ENCODE measurements around the gene CD320. TPM values are rescaled to one million over a fixed set of nuclear protein-coding genes. Genes with fewer than 3 reads are reported as not detected.
A peak's percentile ranks its signal among the peaks of the same experiment; 100 is the strongest.

CD320 gene
- total RNA-seq, 2 experiments from 2014 or later = 17.1 to 17.6 TPM

GRCh38 chr19:8334458-8335342 is 26.5 kb upstream of the CD320 start:
- H3K27me3 ChIP-seq (ENCODE audit: control insufficient read depth in 1 of 2, insufficient read depth in 2 of 2, low read length in 2 of 2) = peaks cover 19 to 26% of the 10 kb centered on the region in 2 experiments
- no peak overlapping the region for H3K27ac ChIP-seq (ENCODE audit: low read depth in 1 of 2, low read length in 2 of 2)
- H3K36me3 Mint-ChIP-seq (ENCODE audit: low read depth) = no peaks in the 10 kb centered on the region
- DNase-seq (peak in 1 of 14 experiments; percentile 50), ATAC-seq (ENCODE audit: poor library complexity) (no peak)
- H3K36me3 ChIP-seq (ENCODE audit: insufficient read depth, low read length) = no peaks in the 10 kb centered on the region
- peaks cover 0 to 3% of the 10 kb centered on the region in 2 experiments for H3K9me3 ChIP-seq (ENCODE audit: control insufficient read depth in 1 of 2, insufficient read depth in 1 of 2, low read length in 2 of 2)
- TF ChIP-seq CTCF (IDR thresholded peaks at IDR 0.05) = no peak
- H3K4me1 ChIP-seq (ENCODE audit: insufficient read depth, low read length) = peaks cover 20% of the 10 kb centered on the region
- no peak overlapping the region for H3K4me3 ChIP-seq (ENCODE audit: low read length)
- H3K4me3 Mint-ChIP-seq = no peak overlapping the region
- ChIA-PET CTCF (no interaction called here), POLR2A (interaction anchor here (1.0 to 1.5 kb wide), 3 partner anchors 11 to 237 kb away, joined by 3 to 5 read pairs (median 3); partner anchors contain the start of gene RPS28)
- peaks cover 5% of the 10 kb centered on the region for H3K4me1 Mint-ChIP-seq (ENCODE audit: low read depth)
- peaks cover 31% of the 10 kb centered on the region for H3K27me3 Mint-ChIP-seq
- intact Hi-C loops (cut with DNase I, micrococcal nuclease) = no loop called here
- no peak overlapping the region for H3K27ac Mint-ChIP-seq
- H3K9me3 Mint-ChIP-seq = no peaks in the 10 kb centered on the region

- TF ChIP-seq CTCF (IDR thresholded peaks at IDR 0.05) = no peak
- Mint-ChIP-seq H3K27ac (no peak overlapping the region), H3K9me3 (no peaks in the 10 kb centered on the region), H3K4me3 (no peak overlapping the region), H3K27me3 (peaks cover 28% of the 10 kb centered on the region), H3K4me1 (ENCODE audit: low read depth) (peaks cover 5% of the 10 kb centered on the region), H3K36me3 (ENCODE audit: low read depth) (no peaks in the 10 kb centered on the region)
- Histone ChIP-seq H3K4me1 (ENCODE audit: insufficient read depth, low read length) (peaks cover 20% of the 10 kb centered on the region), H3K27ac (ENCODE audit: low read depth in 1 of 2, low read length in 2 of 2) (no peak overlapping the region), H3K36me3 (ENCODE audit: insufficient read depth, low read length) (no peaks in the 10 kb centered on the region), H3K4me3 (ENCODE audit: low read length) (no peak overlapping the region), H3K27me3 (ENCODE audit: control insufficient read depth in 1 of 2, insufficient read depth in 2 of 2, low read length in 2 of 2) (peaks cover 19 to 26% of the 10 kb centered on the region in 2 experiments), H3K9me3 (ENCODE audit: control insufficient read depth in 1 of 2, insufficient read depth in 1 of 2, low read length in 2 of 2) (peaks cover 0 to 3% of the 10 kb centered on the region in 2 experiments)
- POLR2A ChIA-PET = interaction anchor here (1.0 to 1.5 kb wide), 3 partner anchors 10 to 238 kb away, joined by 3 to 5 read pairs (median 3); partner anchors contain the start of gene RPS28
- intact Hi-C loops (cut with DNase I, micrococcal nuclease) = no loop called here
- DNase-seq (no peak), ATAC-seq (ENCODE audit: poor library complexity) (no peak)
- CTCF ChIA-PET = no interaction called here
Observed at GRCh38 chr19:8333767-8334457, 25.8 kb upstream of the CD320 start.

GRCh38 chr19:8332976-8333766 is 25.0 kb upstream of the CD320 start:
- ChIA-PET POLR2A (interaction anchor here (1.2 kb wide), 1 partner anchor 10 kb away, joined by 3 read pairs; no protein-coding TSS in a partner anchor), CTCF (no interaction called here)
- Mint-ChIP-seq H3K9me3 (no peaks in the 10 kb centered on the region), H3K27ac (no peak overlapping the region), H3K4me1 (ENCODE audit: low read depth) (peaks cover 5% of the 10 kb centered on the region), H3K36me3 (ENCODE audit: low read depth) (no peaks in the 10 kb centered on the region), H3K4me3 (peak overlapping the region; percentile 15), H3K27me3 (peaks cover 23% of the 10 kb centered on the region)
- no peak for ATAC-seq (ENCODE audit: poor library complexity)
- H3K4me3 ChIP-seq (ENCODE audit: low read length) = no peak overlapping the region
- intact Hi-C loops (cut with DNase I, micrococcal nuclease) = no loop called here
- no peak for TF ChIP-seq CTCF (IDR thresholded peaks at IDR 0.05)
- H3K27ac ChIP-seq (ENCODE audit: low read depth in 1 of 2, low read length in 2 of 2) = no peak overlapping the region
- DNase-seq = no peak
- H3K27me3 ChIP-seq (ENCODE audit: control insufficient read depth in 1 of 2, insufficient read depth in 2 of 2, low read length in 2 of 2) = peaks cover 19 to 26% of the 10 kb centered on the region in 2 experiments
- H3K4me1 ChIP-seq (ENCODE audit: insufficient read depth, low read length) = peaks cover 20% of the 10 kb centered on the region
- peaks cover 0 to 3% of the 10 kb centered on the region in 2 experiments for H3K9me3 ChIP-seq (ENCODE audit: control insufficient read depth in 1 of 2, insufficient read depth in 1 of 2, low read length in 2 of 2)
- no peaks in the 10 kb centered on the region for H3K36me3 ChIP-seq (ENCODE audit: insufficient read depth, low read length)

Measured in CD4-positive, alpha-beta T cell (primary cell).